NCI-H187 treated with DMSO at 0.1 percent for 48 hours (cell line): ENCODE results near the gene TP53AIP1.

Experiments
- DNase-seq: peaks from one replicate; lab custom pipeline; 2025; lab: John Stamatoyannopoulos, UW

TP53AIP1 gene

GRCh38 chr11:128942817-128943427 lies at the start of gene TP53AIP1:
Gene TP53AIP1 (minus strand): TSS chr11:128942871. CDS start chr11:128937818, 5,053 bp downstream.
- no peak for DNase-seq

- no peak for DNase-seq
Observed at GRCh38 chr11:128988242-128988970, 45.7 kb upstream of the TP53AIP1 start.

DNA sequence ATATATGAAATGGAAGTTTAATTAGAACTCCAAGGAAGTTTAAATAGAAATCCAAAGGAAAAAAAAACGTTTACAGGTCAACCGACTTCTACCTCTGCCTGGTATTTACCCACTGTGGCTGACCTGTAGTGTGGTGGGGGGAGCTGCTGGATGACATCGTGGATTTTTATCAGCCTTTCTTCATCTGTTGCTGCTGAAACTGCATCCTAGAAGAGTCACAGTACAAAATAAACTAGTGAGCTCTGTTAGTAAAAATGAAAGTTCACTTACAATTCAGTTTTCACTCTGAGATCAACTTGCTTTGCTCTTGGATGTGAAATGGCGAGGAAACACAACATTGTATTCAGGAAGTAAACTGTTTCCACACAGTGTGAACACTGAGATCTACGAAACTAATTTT lies 43.2 kb upstream of the TP53AIP1 start:
- no peak for DNase-seq

DNA sequence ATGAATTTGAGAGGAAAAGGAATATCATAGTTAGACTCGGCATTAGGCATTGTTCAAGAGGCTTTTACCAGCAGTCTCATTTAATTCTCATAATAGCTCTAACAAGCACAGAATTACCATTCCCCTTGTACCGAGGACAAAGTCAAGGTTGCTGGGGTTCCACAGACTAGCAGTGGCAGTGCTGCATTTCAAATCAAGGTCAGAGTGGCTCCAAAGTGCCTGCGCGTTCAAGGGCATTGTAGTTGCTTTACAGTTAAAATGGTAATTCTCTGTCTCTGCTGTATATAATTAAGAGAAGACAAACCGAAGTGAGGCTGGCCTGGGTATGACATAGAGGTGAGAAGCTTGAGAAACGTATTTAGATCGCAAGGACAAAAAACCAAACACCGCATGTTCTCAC lies 40.4 kb upstream of the TP53AIP1 start:
- DNase-seq, result no peak

- no peak for DNase-seq
Observed at GRCh38 chr11:128981254-128981653, 38.6 kb upstream of the TP53AIP1 start.

DNA sequence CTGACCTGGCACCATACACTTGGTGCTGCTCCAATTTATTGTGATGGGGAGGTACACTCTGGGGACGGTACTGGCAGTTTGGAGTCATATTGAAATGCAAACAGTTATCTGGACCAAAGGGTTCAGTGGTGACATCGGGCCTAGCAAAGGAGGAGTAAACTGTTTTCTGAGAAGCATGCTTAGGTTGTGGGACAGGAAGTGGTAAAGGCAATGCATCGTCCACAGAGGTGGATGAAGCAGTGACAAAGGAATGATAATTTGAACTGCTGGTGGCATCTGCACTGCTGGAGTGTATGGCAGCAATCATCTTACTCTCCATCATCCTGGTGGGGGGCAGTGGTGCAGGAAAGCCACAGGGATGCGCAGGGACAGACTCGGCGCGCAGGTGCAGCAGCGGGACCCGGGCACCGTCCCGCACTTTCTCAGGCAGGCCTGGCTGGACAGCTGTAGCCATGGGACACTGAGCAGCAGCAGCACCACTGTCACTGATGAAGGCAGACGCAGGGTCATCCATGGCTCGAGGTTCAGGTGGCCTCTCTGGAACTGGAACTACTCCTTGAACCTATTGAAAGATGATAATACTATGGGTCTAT lies 28.0 kb upstream of the TP53AIP1 start:
- DNase-seq, result no peak

- DNase-seq, result no peak
Observed at GRCh38 chr11:128968916-128969315, 26.2 kb upstream of the TP53AIP1 start.

DNA sequence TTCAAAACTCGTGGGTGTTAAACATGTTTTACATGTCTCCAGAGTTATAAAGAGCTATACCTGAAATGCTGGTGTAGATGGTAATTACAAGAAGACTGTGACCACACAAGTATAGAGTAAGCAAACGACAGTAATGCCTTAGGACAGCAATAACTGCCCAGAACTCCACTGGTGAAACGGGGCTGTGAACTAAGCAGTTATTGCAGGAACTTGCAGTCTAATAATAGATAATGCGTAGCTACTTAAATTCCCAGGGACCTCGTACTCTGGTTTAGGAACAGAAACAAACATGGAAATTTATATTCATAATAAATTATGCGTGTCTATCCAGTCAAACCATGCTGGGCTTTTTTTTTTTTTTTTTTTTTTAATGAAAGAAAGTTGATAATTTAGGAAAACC lies 24.9 kb upstream of the TP53AIP1 start:
- DNase-seq, result no peak

GRCh38 chr11:128965485-128965884 lies 22.8 kb upstream of the TP53AIP1 start:
- no peak for DNase-seq

DNA sequence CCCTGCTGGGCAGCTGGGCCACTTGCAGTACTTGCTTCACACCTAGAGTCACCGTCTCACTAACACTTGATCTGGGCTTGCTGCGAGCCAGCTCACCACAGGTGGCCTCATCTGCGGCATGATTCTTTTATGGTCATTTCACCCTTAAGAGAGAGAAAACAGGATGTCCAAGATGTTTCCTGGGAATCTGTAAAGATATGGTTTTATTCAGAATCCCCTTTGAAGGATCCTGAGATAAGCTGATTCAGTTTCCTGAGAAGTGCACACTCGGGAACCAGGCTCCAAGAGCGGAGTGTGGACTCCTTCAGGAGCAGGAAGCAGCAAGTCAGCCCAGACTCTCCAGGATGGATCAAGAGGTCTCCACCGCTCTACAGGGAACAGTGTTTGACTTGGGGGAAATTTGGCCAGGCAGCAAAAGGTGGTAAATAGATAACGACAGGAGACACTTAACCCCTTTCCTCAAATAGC lies 21.8 kb upstream of the TP53AIP1 start:
- no peak for DNase-seq

GRCh38 chr11:128963744-128964325 lies 21.2 kb upstream of the TP53AIP1 start:
- no peak for DNase-seq

DNA sequence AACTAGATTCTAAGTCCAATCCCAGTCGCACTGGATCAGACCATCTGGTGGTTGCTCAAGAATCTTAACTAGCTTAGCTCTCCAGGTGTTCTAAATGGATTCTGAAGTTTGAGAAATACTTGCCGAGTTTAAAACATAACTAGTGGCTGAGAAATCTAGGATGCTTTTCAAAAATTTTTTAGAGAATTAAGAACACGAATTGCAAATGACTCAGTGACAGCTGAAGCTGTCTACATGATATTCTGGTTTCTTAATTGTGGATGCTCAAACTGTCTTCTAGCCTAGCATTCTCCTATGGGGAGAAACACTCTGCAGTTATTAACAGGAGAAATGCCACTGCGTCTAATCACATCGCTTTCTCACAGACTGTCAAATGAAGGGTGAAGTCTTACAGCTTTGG lies 20.2 kb upstream of the TP53AIP1 start:
- no peak for DNase-seq

DNA sequence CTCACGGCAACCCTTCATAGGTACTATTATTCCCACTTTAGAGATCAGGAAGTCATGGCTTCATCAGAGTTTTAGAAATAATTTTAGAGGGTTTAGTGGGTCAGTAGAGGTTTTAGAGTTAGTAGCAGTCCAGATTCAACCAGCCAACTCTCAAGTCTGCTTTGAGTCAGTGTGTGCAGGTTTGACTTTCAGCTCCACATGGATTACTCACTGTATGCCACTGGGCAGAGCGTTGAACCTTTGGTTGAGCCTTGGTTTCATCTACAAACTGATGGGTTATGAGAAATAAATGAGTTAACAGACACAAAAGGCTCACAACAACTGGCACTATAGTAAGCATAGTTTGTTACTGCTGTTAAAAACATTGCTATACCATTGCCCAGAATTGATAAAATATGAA lies 19.0 kb upstream of the TP53AIP1 start:
- no peak for DNase-seq

DNA sequence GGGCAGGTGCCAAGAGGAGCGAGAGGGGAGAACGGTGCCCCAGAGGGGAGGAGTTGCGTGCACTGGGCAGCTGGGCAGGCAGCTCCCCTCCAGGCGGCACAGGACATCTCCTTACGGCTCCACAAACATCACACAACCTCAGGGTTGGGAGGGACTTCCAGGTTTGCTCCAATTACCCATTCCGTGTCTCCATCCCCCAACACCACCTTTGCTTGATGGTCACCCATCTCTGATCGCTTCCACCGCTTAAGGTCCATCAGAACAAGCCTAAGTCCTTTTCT lies 14.5 kb upstream of the TP53AIP1 start:
- no peak for DNase-seq

DNA sequence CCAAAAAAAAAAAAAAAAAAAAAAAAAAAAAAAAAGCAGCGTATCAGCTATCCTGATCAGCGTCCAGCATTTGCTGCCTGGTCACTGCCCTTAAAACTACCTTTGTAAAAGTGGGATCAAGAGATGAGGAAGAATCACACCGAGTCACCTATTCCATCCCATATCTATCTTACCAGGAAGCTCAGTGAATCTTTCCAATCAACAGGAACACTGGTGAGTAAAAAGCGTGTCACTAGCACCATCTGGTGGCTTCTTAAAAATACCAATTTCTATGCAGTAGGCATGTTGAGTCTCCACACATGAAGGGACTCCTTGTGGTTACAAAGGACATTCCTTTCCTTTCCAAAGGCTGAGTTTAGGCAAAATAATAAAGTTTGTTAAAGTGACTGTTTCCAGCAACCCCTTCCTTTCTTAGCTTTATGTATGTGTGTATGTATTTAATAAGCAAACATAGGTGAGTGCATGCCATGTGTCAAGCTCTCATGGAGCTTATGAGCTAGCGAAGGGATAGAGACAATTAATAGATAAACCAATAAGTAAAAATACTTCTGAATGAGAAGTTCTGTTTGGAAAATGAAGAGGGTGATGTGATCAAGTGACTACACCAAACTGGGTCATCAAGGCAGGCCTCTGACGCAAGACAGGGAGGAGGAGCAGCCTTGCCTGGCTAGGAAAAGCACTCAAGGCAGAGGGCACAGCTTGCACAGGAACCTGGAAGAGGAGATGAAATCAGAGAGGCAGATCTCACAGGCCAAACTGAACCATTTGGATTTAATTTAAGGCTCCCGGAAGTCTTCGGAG lies 13.9 kb upstream of the TP53AIP1 start:
- peak; percentile 8 for DNase-seq

GRCh38 chr11:128955636-128956035 lies 13.0 kb upstream of the TP53AIP1 start:
- no peak for DNase-seq

DNA sequence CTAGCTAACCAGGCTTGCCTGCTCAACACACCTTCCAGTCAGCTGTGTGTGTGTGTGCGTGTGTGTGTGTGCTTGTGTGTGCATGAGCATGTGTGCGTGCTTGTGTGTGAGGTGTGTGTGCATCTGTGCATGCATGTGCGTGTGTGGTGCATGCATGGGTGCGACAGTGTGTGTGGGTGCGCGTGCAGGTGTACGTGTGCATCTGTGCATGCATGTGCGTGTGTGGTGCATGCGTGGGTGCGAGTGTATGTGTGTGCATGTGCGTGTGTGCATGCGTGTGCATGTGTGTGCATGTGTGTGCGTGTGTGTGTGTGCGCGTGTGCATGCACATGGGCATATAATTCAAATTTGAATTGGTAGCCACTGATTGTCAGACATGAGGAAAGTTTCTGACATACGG lies 10.5 kb upstream of the TP53AIP1 start:
- no peak for DNase-seq

- no peak for DNase-seq
Observed at GRCh38 chr11:128949791-128950454, 7.3 kb upstream of the TP53AIP1 start.

DNA sequence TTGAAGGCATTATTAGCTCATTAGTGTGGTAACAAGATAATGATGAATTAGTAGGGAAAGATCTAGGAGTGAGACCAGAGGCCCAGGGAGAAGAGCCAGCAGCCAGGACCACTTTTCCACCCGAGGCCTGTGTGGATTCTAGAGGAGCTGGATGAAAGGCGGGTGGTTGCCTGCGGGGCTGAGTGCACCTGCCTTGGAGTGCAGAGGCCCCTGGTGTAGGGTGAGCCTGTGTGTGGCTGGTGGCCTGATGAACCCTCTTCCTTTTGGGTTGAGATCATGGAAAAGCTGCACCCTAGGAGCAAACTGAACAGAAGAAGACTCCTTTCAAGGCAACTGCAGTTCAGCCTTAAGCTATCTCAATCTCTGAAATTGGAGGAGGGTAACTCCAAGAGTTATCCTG lies 5.9 kb upstream of the TP53AIP1 start:
- DNase-seq, result no peak

GRCh38 chr11:128947773-128948172 lies 5.1 kb upstream of the TP53AIP1 start:
- no peak for DNase-seq

GRCh38 chr11:128946648-128947047 lies 4.0 kb upstream of the TP53AIP1 start:
- DNase-seq, result no peak

GRCh38 chr11:128943428-128943976 lies 831 bp upstream of the TP53AIP1 start:
- DNase-seq, result no peak
